CD8-positive, alpha-beta memory T cell (primary cell): ENCODE measurements around the gene KLC4. TPM values are rescaled to one million over a fixed set of nuclear protein-coding genes. Genes with fewer than 3 reads are reported as not detected.

Source experiments
- CTCF ChIA-PET: fragments of 350-600 bp; sonication (Branson Sonifier 250); formaldehyde crosslinking; loops from one replicate; lab custom pipeline; 2021; ENCODE audit warnings: antibody characterized with exemption; lab: Charles Lee
- POLR2A ChIA-PET: fragments of 350-600 bp; sonication (Branson Sonifier 250); formaldehyde crosslinking; loops from one replicate; lab custom pipeline; 2021; ENCODE audit warnings: antibody characterized with exemption; lab: Charles Lee
- DNase-seq, 5 donors: peaks; one replicate each; pipeline versions ENCODE4 v3.0.0 to v3.0.0-alpha.2; 2020 to 2022; ENCODE audit warnings: mixed read lengths in 1 of 5
- H3K27ac ChIP-seq: one replicate; pipeline ENCODE4 v1.7.0; 2013; ENCODE audit warnings: low read depth, mild to moderate bottlenecking, low read length, moderate library complexity
- H3K27me3 ChIP-seq: 2 replicates; pipeline ENCODE4 v1.7.0; 2013; ENCODE audit warnings: low read length, mild to moderate bottlenecking; ENCODE audit not compliant: insufficient read depth, poor library complexity, severe bottlenecking
- H3K36me3 ChIP-seq: 2 replicates; pipeline ENCODE4 v1.7.0; 2013; ENCODE audit warnings: mild to moderate bottlenecking, low read length, moderate library complexity; ENCODE audit not compliant: insufficient read depth
- H3K4me1 ChIP-seq: 2 replicates; pipeline ENCODE4 v1.7.0; 2013; ENCODE audit warnings: mild to moderate bottlenecking, low read length, moderate library complexity; ENCODE audit not compliant: insufficient read depth
- H3K4me3 ChIP-seq: 2 replicates; pipeline ENCODE4 v1.7.0; 2013; ENCODE audit warnings: mild to moderate bottlenecking, low read length
- H3K9me3 ChIP-seq: 2 replicates; pipeline ENCODE4 v1.7.0; 2013; ENCODE audit warnings: mild to moderate bottlenecking, low read length
- H3K27ac Mint-ChIP-seq, 8 donors: one replicate each; pipeline ENCODE4 v1.8.0; 2020 to 2021; ENCODE audit warnings: mixed read lengths in 8 of 8, mild to moderate bottlenecking in 6 of 8, inconsistent platforms in 3 of 8, moderate library complexity in 3 of 8
- H3K27me3 Mint-ChIP-seq, 2 donors: one replicate each; pipeline ENCODE4 v1.8.0; 2020 to 2021; ENCODE audit warnings: mixed read lengths in 2 of 2, mild to moderate bottlenecking in 1 of 2, moderate library complexity in 1 of 2
- H3K36me3 Mint-ChIP-seq, 3 donors: one replicate each; pipeline ENCODE4 v1.8.0; 2020 to 2021; ENCODE audit warnings: mixed read lengths in 3 of 3, inconsistent platforms in 1 of 3, mild to moderate bottlenecking in 1 of 3
- H3K4me1 Mint-ChIP-seq, 3 donors: one replicate each; pipeline ENCODE4 v1.8.0; 2020 to 2021; ENCODE audit warnings: mixed read lengths in 3 of 3, inconsistent platforms in 1 of 3, mild to moderate bottlenecking in 1 of 3
- H3K4me3 Mint-ChIP-seq, 7 donors: one replicate each; pipeline ENCODE4 v1.8.0; 2020 to 2021; ENCODE audit warnings: mixed read lengths in 7 of 7, mild to moderate bottlenecking in 6 of 7, moderate library complexity in 4 of 7, inconsistent platforms in 2 of 7
- H3K9me3 Mint-ChIP-seq, 5 donors: one replicate each; pipeline ENCODE4 v1.8.0; 2020 to 2022; ENCODE audit warnings: mixed read lengths in 5 of 5, mild to moderate bottlenecking in 3 of 5, moderate library complexity in 2 of 5, inconsistent platforms in 1 of 5
- polyA plus RNA-seq: library from polyadenylated mRNA; unstranded; fragments of 300-500 nt; fragmentation: Illumina TruSeq; gene quantifications from one replicate; pipeline ENCODE4 v1.2.3, GENCODE V29; 2021
- total RNA-seq, 2 experiments: library from RNA; stranded (reverse); gene quantifications; one replicate each; pipeline ENCODE4 v1.2.3, GENCODE V29; 2021

KLC4 gene
- total and polyA plus RNA-seq, 3 experiments from 2014 or later: 11.1 to 12.3 (median 11.6) TPM

DNA sequence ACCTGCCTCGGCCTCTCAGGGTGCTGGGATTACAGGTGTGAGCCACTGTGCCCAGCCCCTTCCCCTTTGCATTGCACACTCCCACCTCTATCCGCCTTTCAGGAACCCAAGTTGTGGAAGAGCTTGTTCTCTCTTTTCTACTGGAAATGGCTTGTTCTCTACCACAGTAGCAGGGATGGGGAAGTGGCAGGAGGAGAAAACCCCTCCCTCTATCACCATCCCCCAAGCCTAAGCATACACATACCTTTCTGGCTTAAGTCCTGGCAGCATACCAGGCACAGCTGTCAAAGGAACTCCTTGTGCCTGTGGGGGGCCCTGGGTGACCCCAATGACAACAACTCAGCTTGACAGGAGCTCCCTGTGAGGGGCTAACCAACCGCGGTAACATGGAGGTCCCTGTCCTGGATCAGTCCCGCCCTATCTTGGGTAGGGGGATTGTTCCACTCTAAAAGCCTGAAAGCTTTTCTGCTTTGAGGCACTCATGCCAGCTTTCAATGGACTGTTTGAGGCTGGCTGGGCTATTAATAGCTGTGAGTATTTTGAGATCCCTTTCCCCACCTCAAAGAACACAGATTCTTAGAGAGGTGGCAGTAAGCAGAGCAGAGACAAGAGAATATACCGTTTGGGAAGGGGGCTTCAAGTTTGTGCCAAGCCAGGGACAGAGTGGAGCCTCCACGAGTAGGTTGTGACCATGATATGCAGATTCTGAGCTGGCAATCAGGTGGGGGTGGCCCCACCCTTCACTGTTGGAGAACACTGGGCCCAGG, 43.1 kb upstream of the KLC4 start:
- Mint-ChIP-seq H3K36me3 (peaks cover 0 to 68% (median 7%) of the 10 kb centered on the region in 3 donors), H3K4me3 (peak overlapping the region; percentile 24 to 87 (median 47)), H3K27me3 (peaks cover 0 to 2% of the 10 kb centered on the region in 2 donors), H3K9me3 (no peaks in the 10 kb centered on the region), H3K4me1 (peaks cover 53 to 72% (median 59%) of the 10 kb centered on the region in 3 donors), H3K27ac (peak overlapping the region in 4 of 8 donors; percentile 14 to 88 (median 70))
- Histone ChIP-seq H3K4me3 (no peak overlapping the region), H3K36me3 (peaks cover 18% of the 10 kb centered on the region), H3K4me1 (peaks cover 51% of the 10 kb centered on the region), H3K9me3 (no peaks in the 10 kb centered on the region), H3K27me3 (no peaks in the 10 kb centered on the region), H3K27ac (peak overlapping the region; percentile 15)
- ChIA-PET CTCF (interaction anchor here (1.3 kb wide), 2 partner anchors 16 to 37 kb away, joined by 3 read pairs; partner anchors contain the start of gene CUL7), POLR2A (interaction anchor here (1.4 kb wide), 1 partner anchor 87 kb away, joined by 3 read pairs; the partner anchor contains the start of gene CNPY3)
- DNase-seq: no peak

DNA sequence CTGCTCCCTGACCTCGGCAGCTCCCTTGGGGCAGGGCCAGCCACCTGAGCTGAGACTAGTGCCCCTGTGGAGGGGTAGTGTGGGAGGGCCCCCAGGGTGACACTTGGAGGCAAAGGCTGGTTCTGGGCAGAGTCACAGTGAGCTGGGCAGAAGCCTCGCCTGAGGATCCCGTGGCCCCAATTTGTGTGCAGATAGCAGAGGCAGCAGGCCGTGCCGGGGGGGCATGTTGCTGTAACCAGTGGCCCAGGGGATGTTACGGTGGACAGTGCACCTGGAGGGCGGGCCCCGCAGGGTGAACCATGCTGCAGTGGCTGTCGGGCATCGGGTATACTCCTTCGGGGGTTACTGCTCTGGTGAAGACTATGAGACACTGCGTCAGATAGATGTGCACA, 42.5 kb upstream of the KLC4 start:
- peaks cover 0 to 2% of the 10 kb centered on the region in 2 donors for H3K27me3 Mint-ChIP-seq
- Histone ChIP-seq H3K4me1 (peaks cover 51% of the 10 kb centered on the region), H3K36me3 (peaks cover 16% of the 10 kb centered on the region), H3K4me3 (no peak overlapping the region), H3K27me3 (no peaks in the 10 kb centered on the region), H3K9me3 (no peaks in the 10 kb centered on the region), H3K27ac (no peak overlapping the region)
- peaks cover 52 to 70% (median 57%) of the 10 kb centered on the region in 3 donors for H3K4me1 Mint-ChIP-seq
- H3K9me3 Mint-ChIP-seq: no peaks in the 10 kb centered on the region
- H3K36me3 Mint-ChIP-seq: peaks cover 0 to 67% (median 8%) of the 10 kb centered on the region in 3 donors
- no peak for DNase-seq
- H3K27ac Mint-ChIP-seq: peak overlapping the region in 2 of 8 donors; percentile 14 to 88
- POLR2A ChIA-PET: interaction anchor here (1.4 kb wide), 1 partner anchor 88 kb away, joined by 3 read pairs; the partner anchor contains the start of gene CNPY3
- peak overlapping the region in 1 of 7 donors; percentile 6 for H3K4me3 Mint-ChIP-seq
- CTCF ChIA-PET: interaction anchor here (1.3 kb wide), 1 partner anchor 16 kb away, joined by 3 read pairs; no protein-coding TSS in a partner anchor

DNA sequence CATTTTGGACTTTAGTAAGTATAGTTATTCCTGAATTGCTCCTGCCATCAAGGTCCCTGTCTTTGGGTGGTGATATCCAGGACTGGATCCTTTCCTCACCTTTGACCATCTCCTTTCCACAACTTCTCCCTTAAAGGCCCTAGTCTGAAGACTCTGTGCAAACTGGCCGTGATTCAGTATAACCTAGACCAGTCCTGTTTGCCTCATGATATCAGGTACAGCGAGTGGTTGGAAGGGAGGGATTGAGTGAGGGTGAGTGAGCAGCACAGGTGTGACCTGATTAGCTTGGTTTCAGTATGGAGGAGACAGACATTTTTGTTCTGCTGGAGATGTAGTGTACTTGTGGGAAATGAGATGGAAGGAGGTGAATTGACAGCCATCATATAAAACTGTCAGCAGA, 40.3 kb upstream of the KLC4 start:
- H3K4me1 Mint-ChIP-seq: peaks cover 35 to 56% (median 43%) of the 10 kb centered on the region in 3 donors
- no peaks in the 10 kb centered on the region for H3K27me3 Mint-ChIP-seq
- no peak overlapping the region for H3K27ac ChIP-seq
- no peaks in the 10 kb centered on the region for H3K27me3 ChIP-seq
- no peaks in the 10 kb centered on the region for H3K9me3 ChIP-seq
- H3K4me3 Mint-ChIP-seq: peak overlapping the region in 3 of 7 donors; percentile 49 to 81 (median 50)
- POLR2A ChIA-PET: interaction anchor here (0.5 kb wide), 1 partner anchor 1065 kb away, joined by 3 read pairs; no protein-coding TSS in a partner anchor
- H3K36me3 ChIP-seq: peaks cover 11% of the 10 kb centered on the region
- CTCF ChIA-PET: no interaction called here
- peak overlapping the region in 4 of 8 donors; percentile 12 to 84 (median 76) for H3K27ac Mint-ChIP-seq
- H3K36me3 Mint-ChIP-seq: peaks cover 0 to 50% (median 11%) of the 10 kb centered on the region in 3 donors
- no peak for DNase-seq
- H3K4me3 ChIP-seq: no peak overlapping the region
- H3K9me3 Mint-ChIP-seq: no peaks in the 10 kb centered on the region
- peaks cover 50% of the 10 kb centered on the region for H3K4me1 ChIP-seq

DNA sequence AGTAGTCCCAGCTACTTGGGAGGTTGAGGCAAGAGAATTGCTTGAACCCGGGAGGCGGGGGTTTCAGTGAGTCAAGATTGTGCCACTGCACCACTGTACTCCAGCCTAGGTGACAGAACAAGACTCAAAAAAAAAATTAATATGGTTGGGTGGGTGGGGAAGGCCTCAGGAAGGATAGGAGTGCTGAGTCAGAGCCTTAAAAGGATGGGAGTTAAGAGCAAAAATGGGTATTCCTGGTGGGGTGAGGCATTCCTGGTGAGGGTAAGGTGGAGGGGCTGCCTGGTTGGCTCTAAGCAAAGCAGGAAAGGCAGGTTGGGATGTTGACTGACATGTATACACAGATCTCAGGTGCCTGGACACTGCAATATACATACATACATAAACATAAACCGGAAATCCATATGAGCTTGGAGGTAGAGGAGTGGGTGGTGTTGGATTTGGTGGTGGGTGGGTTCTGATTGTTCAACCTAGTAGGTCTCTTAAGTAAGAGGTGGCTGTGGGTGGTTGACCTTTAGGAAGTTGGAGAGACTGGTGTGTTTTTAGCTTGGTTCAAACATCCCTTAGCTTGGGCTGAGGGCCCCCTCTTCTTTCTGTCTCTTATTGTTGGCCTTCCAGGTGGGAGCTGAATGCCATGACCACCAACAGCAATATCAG, 39.3 kb upstream of the KLC4 start:
- Mint-ChIP-seq H3K27me3 (no peaks in the 10 kb centered on the region), H3K36me3 (peaks cover 6 to 60% (median 19%) of the 10 kb centered on the region in 3 donors), H3K4me1 (peaks cover 33 to 53% (median 42%) of the 10 kb centered on the region in 3 donors), H3K4me3 (peak overlapping the region; percentile 25 to 98 (median 86)), H3K27ac (peak overlapping the region in 5 of 8 donors; percentile 7 to 90 (median 84)), H3K9me3 (no peaks in the 10 kb centered on the region)
- CTCF ChIA-PET: interaction anchor here (1.0 to 1.2 kb wide), 2 partner anchors 12 to 36 kb away, joined by 3 read pairs; partner anchors contain the start of gene PPP2R5D
- POLR2A ChIA-PET: interaction anchor here (1.3 to 1.8 kb wide), 2 partner anchors 33 to 41 kb away, joined by 5 to 8 read pairs; partner anchors contain the start of genes CUL7 and PEX6
- peaks cover 21% of the 10 kb centered on the region for H3K36me3 ChIP-seq
- H3K27me3 ChIP-seq: no peaks in the 10 kb centered on the region
- no peak for DNase-seq
- H3K27ac ChIP-seq: no peak overlapping the region
- H3K4me1 ChIP-seq: peaks cover 47% of the 10 kb centered on the region
- H3K4me3 ChIP-seq: no peak overlapping the region
- H3K9me3 ChIP-seq: no peaks in the 10 kb centered on the region

DNA sequence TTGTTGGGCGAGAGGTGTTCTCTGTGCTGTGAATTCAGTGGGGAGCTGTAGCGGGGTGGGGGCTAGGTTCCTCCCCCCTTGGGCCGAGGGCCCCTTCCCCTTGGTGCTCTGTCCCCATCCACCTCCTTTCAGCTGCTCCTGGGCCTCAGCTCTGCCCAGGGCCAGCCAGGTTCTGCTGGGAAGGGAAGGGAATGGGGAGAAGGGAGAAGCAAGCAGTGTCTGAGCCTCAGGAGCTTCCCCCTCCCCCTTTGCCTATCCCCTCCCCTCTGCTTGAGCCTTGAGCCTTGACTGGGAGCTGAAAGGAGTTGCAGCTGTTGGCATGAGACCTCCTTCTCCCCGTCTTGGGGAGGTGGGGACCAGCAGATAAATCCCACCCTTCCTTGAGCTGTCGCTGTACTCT, 38.6 kb upstream of the KLC4 start:
- H3K9me3 ChIP-seq: no peaks in the 10 kb centered on the region
- H3K27me3 ChIP-seq: no peaks in the 10 kb centered on the region
- H3K4me3 ChIP-seq: peak overlapping the region; percentile 68
- peak overlapping the region; percentile 71 for H3K27ac ChIP-seq
- Mint-ChIP-seq H3K36me3 (peaks cover 7 to 63% (median 19%) of the 10 kb centered on the region in 3 donors), H3K9me3 (no peaks in the 10 kb centered on the region), H3K4me3 (peak overlapping the region; percentile 95 to 99 (median 97)), H3K4me1 (peaks cover 31 to 50% (median 41%) of the 10 kb centered on the region in 3 donors), H3K27me3 (no peaks in the 10 kb centered on the region), H3K27ac (peak overlapping the region in 7 of 8 donors; percentile 7 to 93 (median 84))
- CTCF ChIA-PET: interaction anchor here (1.0 to 1.2 kb wide), 2 partner anchors 11 to 37 kb away, joined by 3 read pairs; partner anchors contain the start of gene PPP2R5D
- POLR2A ChIA-PET: interaction anchor here (0.7 to 1.8 kb wide), 5 partner anchors 33 to 91 kb away, joined by 5 to 13 read pairs (median 8); partner anchors contain the start of genes CNPY3, CUL7, KLC4 and MRPL2
- peaks cover 45% of the 10 kb centered on the region for H3K4me1 ChIP-seq
- no peak for DNase-seq
- peaks cover 26% of the 10 kb centered on the region for H3K36me3 ChIP-seq

DNA sequence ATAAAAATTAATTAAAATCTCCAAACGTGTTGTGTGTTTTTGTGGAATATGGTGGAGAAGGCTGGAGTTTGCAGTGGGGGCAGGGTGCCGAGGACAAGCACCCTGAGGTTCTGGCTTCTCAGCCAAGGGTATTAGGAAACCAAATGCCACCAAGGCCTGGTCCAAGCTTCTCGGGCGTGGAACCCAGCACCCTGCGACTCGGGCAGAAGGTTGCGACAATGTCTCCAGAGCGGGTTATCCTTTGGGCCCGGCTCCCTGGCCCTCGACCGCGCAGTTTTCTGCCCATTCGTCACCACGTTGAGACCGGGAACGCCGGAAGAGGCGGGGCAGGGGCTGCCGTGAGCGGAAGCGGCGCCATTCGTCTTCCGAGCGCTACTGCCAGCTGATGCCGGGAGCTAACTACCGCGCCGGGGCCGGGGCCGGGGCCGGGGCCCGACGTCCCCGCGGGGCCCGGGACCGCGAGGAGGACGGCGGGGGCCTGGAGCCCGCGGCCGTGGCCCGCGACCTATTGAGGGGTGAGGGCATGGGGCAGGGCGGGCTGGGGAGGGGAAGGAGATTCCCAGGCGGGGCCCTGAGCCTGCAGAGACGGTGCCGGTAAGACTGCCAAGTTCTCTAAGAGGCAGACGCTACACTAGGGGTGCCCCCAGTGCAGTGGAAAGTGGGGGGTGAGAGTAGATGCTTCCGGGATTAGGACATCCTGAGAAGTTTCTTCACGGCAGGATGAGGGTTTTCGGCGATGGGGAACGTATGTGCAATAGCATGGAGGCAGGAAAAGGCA, 38.0 kb upstream of the KLC4 start, which contains the start of gene RRP36:
Gene RRP36, plus strand, starts transcription at position 354 of the 778 bp plus-strand sequence. Its CDS starts 32 bp downstream, at position 386.
- H3K36me3 Mint-ChIP-seq: peaks cover 10 to 67% (median 17%) of the 10 kb centered on the region in 3 donors
- Histone ChIP-seq H3K9me3 (no peaks in the 10 kb centered on the region), H3K36me3 (peaks cover 32% of the 10 kb centered on the region), H3K27me3 (no peaks in the 10 kb centered on the region), H3K4me3 (peak within 1 kb of the TSS; percentile 92), H3K27ac (peak within 1 kb of the TSS; percentile 71), H3K4me1 (peaks cover 39% of the 10 kb centered on the region)
- DNase-seq: peak; percentile 52 to 73 (median 56)
- ChIA-PET POLR2A (interaction anchor here (0.7 to 1.8 kb wide), 6 partner anchors 32 to 550 kb away, joined by 5 to 13 read pairs (median 6); partner anchors contain the start of genes CNPY3, CUL7, KLC4 and MRPL2), CTCF (interaction anchor here (0.7 to 1.2 kb wide), 4 partner anchors 11 to 122 kb away, joined by 3 read pairs; partner anchors contain the start of gene PPP2R5D)
- peaks cover 27 to 47% (median 35%) of the 10 kb centered on the region in 3 donors for H3K4me1 Mint-ChIP-seq
- H3K27ac Mint-ChIP-seq: peak within 1 kb of the TSS; percentile 84 to 98 (median 95)
- H3K4me3 Mint-ChIP-seq: peak within 1 kb of the TSS; percentile 95 to 99 (median 97)
- no peaks in the 10 kb centered on the region for H3K27me3 Mint-ChIP-seq
- H3K9me3 Mint-ChIP-seq: no peaks in the 10 kb centered on the region
